Sigmoid colon (tissue), 7 donors: Measurements from ENCODE around the gene EPHA2. TPM values are rescaled to one million over a fixed set of nuclear protein-coding genes. Genes with fewer than 3 reads are reported as not detected.

ENCODE experiments used
- DNase-seq: peaks from one replicate; pipeline ENCODE4 v3.0.0-alpha.2; 2019
- H3K27ac ChIP-seq, 4 donors: fragments of 200-600 bp; sonication (generic); one replicate each; pipeline ENCODE4 v1.5.1; 2016 to 2019; ENCODE audit warnings: mild to moderate bottlenecking in 1 of 4
- H3K27me3 ChIP-seq, 3 donors: fragments of 200-600 bp; sonication (generic); one replicate each; pipeline ENCODE4 v1.5.1; 2019; ENCODE audit warnings: mild to moderate bottlenecking in 1 of 3
- H3K36me3 ChIP-seq, 4 donors: fragments of 200-600 bp; sonication (generic); one replicate each; pipeline ENCODE4 v1.5.1; 2016 to 2019
- H3K4me1 ChIP-seq, 4 donors: fragments of 200-600 bp; sonication (generic); one replicate each; pipeline ENCODE4 v1.5.1; 2017 to 2019
- H3K4me3 ChIP-seq, 4 donors: fragments of 200-600 bp; sonication (generic); one replicate each; pipeline ENCODE4 v1.5.1; 2017 to 2019; ENCODE audit warnings: mild to moderate bottlenecking in 2 of 4, moderate library complexity in 1 of 4
- H3K9me3 ChIP-seq, 4 donors: fragments of 200-600 bp in 3 of 4; sonication (generic) in 3 of 4; one replicate each; pipeline versions ENCODE4 v1.5.1 to v1.6.1; 2013 to 2019
- EP300 ChIP-seq, 4 donors: sonication (generic); formaldehyde crosslinking; IDR thresholded peaks; one replicate each; pipeline ENCODE4 v1.6.1; 2017; ENCODE audit warnings: antibody characterized with exemption in 4 of 4
- POLR2A ChIP-seq, 2 donors: fragments of 450-650 bp; IDR thresholded peaks; one replicate each; pipeline ENCODE4 v1.6.1; 2016; ENCODE audit warnings: antibody characterized with exemption in 2 of 2, mild to moderate bottlenecking in 2 of 2, moderate library complexity in 2 of 2
- POLR2AphosphoS5 ChIP-seq, 4 donors: sonication (generic); formaldehyde crosslinking; IDR thresholded peaks; one replicate each; pipeline ENCODE4 v1.6.1; 2017; ENCODE audit warnings: antibody characterized with exemption in 4 of 4
- WGBS, 2 donors: extraction: QIAGEN DNeasy Blood & Tissue Kit; methylation state at CpG; one replicate each; pipeline ENCODE4 v1.1.7; 2013; 5-methylcytosine and 5-hydroxymethylcytosine counted together
- intact Hi-C: fragments of 100-400 bp; cut with DNase I; formaldehyde crosslinking; loops from one replicate; pipeline ENCODE4 v1.15.1; 2023
- polyA plus RNA-seq, 3 donors: library from polyadenylated mRNA; stranded (reverse); fragments of 200-250 nt; gene quantifications; one replicate each; pipeline ENCODE4 v1.2.3, GENCODE V29; 2013
- total RNA-seq, 4 donors: library from RNA; depleted of rRNA; stranded (reverse); fragments of >200 nt; gene quantifications; one replicate each; pipeline ENCODE4 v1.1.0, GENCODE V29; 2016
- TF ChIP-seq, protein P1 (sequence below), 4 experiments: fragments of 450-650 bp in 3 of 4; fragments of 200-600 bp in 1 of 4; IDR thresholded peaks; one replicate each; pipeline ENCODE4 v1.5.1; 2016 to 2019; ENCODE audit warnings: antibody characterized with exemption in 4 of 4, mild to moderate bottlenecking in 3 of 4, moderate library complexity in 2 of 4
- donor health status: healthy with polysubstance abuse.
- donor health status: Bipolar disorder and iron deficiency.
- donor health status: healthy.

EPHA2 gene
- total RNA-seq (1 to 10 TPM; 3.3 to 6.4 (median 4.9) TPM), polyA plus RNA-seq (10 to 100 TPM in 1 of 3 donors, 1 to 10 TPM in 2; 6.0 to 24.7 (median 9.9) TPM)

- Histone ChIP-seq H3K27me3 (no peaks in the 10 kb centered on the region), H3K9me3 (no peaks in the 10 kb centered on the region), H3K36me3 (no peaks in the 10 kb centered on the region), H3K4me3 (peak within 1 kb of the TSS; percentile 56 to 80 (median 56)), H3K4me1 (peaks cover 0 to 38% (median 27%) of the 10 kb centered on the region in 4 donors), H3K27ac (peak within 1 kb of the TSS; percentile 76 to 89 (median 81))
- WGBS, 2 donors = 3 to 5% methylated on average over 89 of the region's 89 CpGs
- DNase-seq = peak; percentile 93
- TF ChIP-seq, protein P1, sequence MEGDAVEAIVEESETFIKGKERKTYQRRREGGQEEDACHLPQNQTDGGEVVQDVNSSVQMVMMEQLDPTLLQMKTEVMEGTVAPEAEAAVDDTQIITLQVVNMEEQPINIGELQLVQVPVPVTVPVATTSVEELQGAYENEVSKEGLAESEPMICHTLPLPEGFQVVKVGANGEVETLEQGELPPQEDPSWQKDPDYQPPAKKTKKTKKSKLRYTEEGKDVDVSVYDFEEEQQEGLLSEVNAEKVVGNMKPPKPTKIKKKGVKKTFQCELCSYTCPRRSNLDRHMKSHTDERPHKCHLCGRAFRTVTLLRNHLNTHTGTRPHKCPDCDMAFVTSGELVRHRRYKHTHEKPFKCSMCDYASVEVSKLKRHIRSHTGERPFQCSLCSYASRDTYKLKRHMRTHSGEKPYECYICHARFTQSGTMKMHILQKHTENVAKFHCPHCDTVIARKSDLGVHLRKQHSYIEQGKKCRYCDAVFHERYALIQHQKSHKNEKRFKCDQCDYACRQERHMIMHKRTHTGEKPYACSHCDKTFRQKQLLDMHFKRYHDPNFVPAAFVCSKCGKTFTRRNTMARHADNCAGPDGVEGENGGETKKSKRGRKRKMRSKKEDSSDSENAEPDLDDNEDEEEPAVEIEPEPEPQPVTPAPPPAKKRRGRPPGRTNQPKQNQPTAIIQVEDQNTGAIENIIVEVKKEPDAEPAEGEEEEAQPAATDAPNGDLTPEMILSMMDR (IDR thresholded peaks at IDR 0.05) = no peak
- TF ChIP-seq POLR2AphosphoS5 (IDR thresholded peaks at IDR 0.05) (peak; percentile 83 to 97 (median 92)), POLR2A (IDR thresholded peaks at IDR 0.05) (peak; percentile 73 to 85)
- intact Hi-C loops = loop anchor here (2.0 kb wide), 1 partner anchor 77 kb away; no protein-coding TSS in a partner anchor
Measured at GRCh38 chr1:16155537-16156410, at the start of gene EPHA2. EPHA2 (minus strand) TSS chr1:16156069; CDS start chr1:16155932, 137 bp downstream.

DNA sequence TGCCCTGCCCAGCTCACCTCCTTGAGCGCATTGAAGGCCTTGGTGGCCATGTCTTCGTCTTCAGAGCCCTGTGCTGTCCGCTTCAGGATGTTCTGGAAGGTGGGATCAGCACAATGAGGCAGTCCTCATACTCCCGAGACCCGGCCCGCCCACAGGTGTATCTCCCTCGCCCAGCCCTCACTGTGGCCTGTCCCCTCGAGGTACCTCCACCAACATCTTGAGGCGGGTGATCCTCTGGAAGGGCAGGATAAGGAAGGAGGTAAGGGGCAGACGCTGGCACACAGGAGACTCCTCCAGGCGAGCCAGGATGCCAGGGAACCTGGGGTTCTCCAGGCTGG is 49.4 kb upstream of the EPHA2 start:
- 93 to 94% methylated on average over 11 of the region's 11 CpGs for WGBS, 2 donors
- no peak for DNase-seq

DNA sequence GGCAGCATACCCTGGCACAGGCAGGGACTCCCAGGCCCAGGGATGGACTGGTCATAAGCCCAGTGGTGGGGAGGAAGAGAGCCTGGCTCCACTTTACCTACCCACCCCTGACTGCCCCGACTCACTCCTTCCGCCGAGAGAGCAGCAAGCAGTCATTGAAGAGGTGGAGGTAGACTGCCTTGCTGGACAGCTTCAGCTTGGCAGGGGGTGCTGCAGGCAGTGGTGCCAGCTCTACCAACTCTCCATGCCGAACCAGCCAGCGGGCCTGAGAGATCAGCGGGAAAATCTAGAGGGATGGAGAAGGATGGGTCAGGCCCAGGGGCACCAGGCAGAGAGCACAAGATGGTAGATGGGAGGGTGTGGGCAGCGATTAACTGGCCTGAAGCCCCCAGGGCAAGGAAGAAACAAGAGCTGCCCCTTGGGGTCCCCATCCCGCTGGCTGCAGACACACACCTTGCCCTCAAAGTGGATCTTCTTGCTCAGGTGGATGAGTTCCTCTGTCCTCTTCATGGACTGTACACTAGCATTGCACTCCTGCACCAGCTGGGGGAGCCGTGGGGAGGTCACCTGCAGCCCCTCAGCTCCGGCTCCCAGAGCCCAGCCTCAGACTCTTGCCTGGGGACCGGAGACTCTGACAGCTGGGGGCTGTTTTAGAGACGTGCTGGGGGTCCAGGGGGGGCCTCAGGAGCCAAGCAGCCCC is 48.9 kb upstream of the EPHA2 start:
- Histone ChIP-seq H3K27me3 (no peaks in the 10 kb centered on the region), H3K27ac (no peak overlapping the region), H3K9me3 (no peaks in the 10 kb centered on the region), H3K36me3 (no peaks in the 10 kb centered on the region), H3K4me3 (no peak overlapping the region), H3K4me1 (peaks cover 0 to 20% (median 16%) of the 10 kb centered on the region in 4 donors)
- DNase-seq = peak; percentile 73
- WGBS, 2 donors = 78 to 85% methylated on average over 12 of the region's 12 CpGs
- no peak for TF ChIP-seq POLR2A (IDR thresholded peaks at IDR 0.05)
- TF ChIP-seq, protein P1 (IDR thresholded peaks at IDR 0.05) = peak; percentile 12 to 28 (median 21)
- intact Hi-C loops = loop anchor here (5.0 to 10.0 kb wide), 2 partner anchors 160 to 238 kb away; partner anchors contain the start of genes NECAP2 and SZRD1

More for the DNA sequence above, 49.4 kb upstream of the EPHA2 start:
- TF ChIP-seq EP300 (IDR thresholded peaks at IDR 0.05) = no peak
- no peak for TF ChIP-seq POLR2AphosphoS5 (IDR thresholded peaks at IDR 0.05)
- no peak for TF ChIP-seq POLR2A (IDR thresholded peaks at IDR 0.05)
- TF ChIP-seq, protein P1 (IDR thresholded peaks at IDR 0.05) = no peak
- intact Hi-C loops = loop anchor here (5.0 to 10.0 kb wide), 2 partner anchors 159 to 237 kb away; partner anchors contain the start of genes NECAP2 and SZRD1
- H3K9me3 ChIP-seq = no peaks in the 10 kb centered on the region
- no peaks in the 10 kb centered on the region for H3K27me3 ChIP-seq
- H3K27ac ChIP-seq = peak overlapping the region in 1 of 4 donors; percentile 86
- no peaks in the 10 kb centered on the region for H3K36me3 ChIP-seq
- peaks cover 0 to 20% (median 16%) of the 10 kb centered on the region in 4 donors for H3K4me1 ChIP-seq
- H3K4me3 ChIP-seq = no peak overlapping the region

GRCh38 chr1:16204216-16204615 is 48.3 kb upstream of the EPHA2 start:
- Histone ChIP-seq H3K27ac (no peak overlapping the region), H3K9me3 (no peaks in the 10 kb centered on the region), H3K36me3 (no peaks in the 10 kb centered on the region), H3K4me3 (no peak overlapping the region), H3K27me3 (no peaks in the 10 kb centered on the region), H3K4me1 (peaks cover 0 to 20% (median 16%) of the 10 kb centered on the region in 4 donors)
- intact Hi-C loops = loop anchor here (10.0 kb wide), 1 partner anchor 161 kb away; the partner anchor contains the start of gene SZRD1
- TF ChIP-seq POLR2AphosphoS5 (IDR thresholded peaks at IDR 0.05) (no peak), EP300 (IDR thresholded peaks at IDR 0.05) (no peak), POLR2A (IDR thresholded peaks at IDR 0.05) (no peak)
- TF ChIP-seq, protein P1 (IDR thresholded peaks at IDR 0.05) = no peak
- no peak for DNase-seq
- 94 to 96% methylated on average over 2 of the region's 2 CpGs for WGBS, 2 donors
